ENCODE results near the gene BPIFB3. TPM values are rescaled to one million over a fixed set of nuclear protein-coding genes. Genes with fewer than 3 reads are reported as not detected.

The BPIFB3 gene
- total and polyA plus RNA-seq, 9 donors, result 0.07 to 0.09 (median 0.08) TPM; not detected in 6

- Histone ChIP-seq H3K36me3 (ENCODE audit: control insufficient read depth, insufficient read depth, low read length) (no peaks in the 10 kb centered on the region), H3K4me1 (ENCODE audit: control insufficient read depth, insufficient read depth, low read length) (no peaks in the 10 kb centered on the region), H3K27ac (ENCODE audit: low read length) (no peak overlapping the region), H3K9me3 (replicated peaks; ENCODE audit: control insufficient read depth, low read depth, low read length) (no peaks in the 10 kb centered on the region), H3K4me3 (ENCODE audit: low read length) (no peak overlapping the region), H3K27me3 (ENCODE audit: control insufficient read depth, insufficient read depth, low read length) (peaks cover 11% of the 10 kb centered on the region)
- WGBS (ENCODE audit: insufficient coverage), result 79% methylated on average over 4 of the region's 7 CpGs
- DNase-seq, result no peak
Measured at GRCh38 chr20:33016581-33017109, 37.1 kb upstream of the BPIFB3 start.

GRCh38 chr20:33017542-33017941 lies 36.2 kb upstream of the BPIFB3 start:
- 72% methylated on average over 7 of the region's 7 CpGs for WGBS (ENCODE audit: insufficient coverage)
- DNase-seq, result no peak
- no peaks in the 10 kb centered on the region for H3K4me1 ChIP-seq (ENCODE audit: control insufficient read depth, insufficient read depth, low read length)
- H3K27me3 ChIP-seq (ENCODE audit: control insufficient read depth, insufficient read depth, low read length), result peaks cover 11% of the 10 kb centered on the region
- no peak overlapping the region for H3K27ac ChIP-seq (ENCODE audit: low read length)
- H3K9me3 ChIP-seq (replicated peaks; ENCODE audit: control insufficient read depth, low read depth, low read length), result no peaks in the 10 kb centered on the region
- no peak overlapping the region for H3K4me3 ChIP-seq (ENCODE audit: low read length)
- no peaks in the 10 kb centered on the region for H3K36me3 ChIP-seq (ENCODE audit: control insufficient read depth, insufficient read depth, low read length)

GRCh38 chr20:33018169-33018931 lies 35.4 kb upstream of the BPIFB3 start:
- no peaks in the 10 kb centered on the region for H3K36me3 ChIP-seq (ENCODE audit: control insufficient read depth, insufficient read depth, low read length)
- WGBS (ENCODE audit: insufficient coverage), result 65% methylated on average over 13 of the region's 14 CpGs
- no peak for DNase-seq
- no peaks in the 10 kb centered on the region for H3K9me3 ChIP-seq (replicated peaks; ENCODE audit: control insufficient read depth, low read depth, low read length)
- H3K27me3 ChIP-seq (ENCODE audit: control insufficient read depth, insufficient read depth, low read length), result peaks cover 11% of the 10 kb centered on the region
- H3K27ac ChIP-seq (ENCODE audit: low read length), result no peak overlapping the region
- no peaks in the 10 kb centered on the region for H3K4me1 ChIP-seq (ENCODE audit: control insufficient read depth, insufficient read depth, low read length)
- no peak overlapping the region for H3K4me3 ChIP-seq (ENCODE audit: low read length)

- no peak overlapping the region for H3K27ac ChIP-seq (ENCODE audit: low read length)
- WGBS (ENCODE audit: insufficient coverage), result 89% methylated on average over 18 of the region's 23 CpGs
- no peaks in the 10 kb centered on the region for H3K36me3 ChIP-seq (ENCODE audit: control insufficient read depth, insufficient read depth, low read length)
- no peaks in the 10 kb centered on the region for H3K9me3 ChIP-seq (replicated peaks; ENCODE audit: control insufficient read depth, low read depth, low read length)
- no peaks in the 10 kb centered on the region for H3K4me1 ChIP-seq (ENCODE audit: control insufficient read depth, insufficient read depth, low read length)
- peaks cover 10% of the 10 kb centered on the region for H3K27me3 ChIP-seq (ENCODE audit: control insufficient read depth, insufficient read depth, low read length)
- DNase-seq, result no peak
- H3K4me3 ChIP-seq (ENCODE audit: low read length), result no peak overlapping the region
Measured at GRCh38 chr20:33019465-33020277, 34.0 kb upstream of the BPIFB3 start.

GRCh38 chr20:33020278-33021161 lies 33.2 kb upstream of the BPIFB3 start:
- no peak for DNase-seq
- Histone ChIP-seq H3K36me3 (ENCODE audit: control insufficient read depth, insufficient read depth, low read length) (no peaks in the 10 kb centered on the region), H3K4me1 (ENCODE audit: control insufficient read depth, insufficient read depth, low read length) (no peaks in the 10 kb centered on the region), H3K27me3 (ENCODE audit: control insufficient read depth, insufficient read depth, low read length) (peaks cover 8% of the 10 kb centered on the region), H3K27ac (ENCODE audit: low read length) (no peak overlapping the region), H3K4me3 (ENCODE audit: low read length) (no peak overlapping the region), H3K9me3 (replicated peaks; ENCODE audit: control insufficient read depth, low read depth, low read length) (no peaks in the 10 kb centered on the region)
- 80% methylated on average over 16 of the region's 18 CpGs for WGBS (ENCODE audit: insufficient coverage)

- H3K27ac ChIP-seq (ENCODE audit: low read length), result no peak overlapping the region
- no peaks in the 10 kb centered on the region for H3K36me3 ChIP-seq (ENCODE audit: control insufficient read depth, insufficient read depth, low read length)
- no peak for DNase-seq
- no peaks in the 10 kb centered on the region for H3K9me3 ChIP-seq (replicated peaks; ENCODE audit: control insufficient read depth, low read depth, low read length)
- H3K4me3 ChIP-seq (ENCODE audit: low read length), result no peak overlapping the region
- H3K4me1 ChIP-seq (ENCODE audit: control insufficient read depth, insufficient read depth, low read length), result no peaks in the 10 kb centered on the region
- H3K27me3 ChIP-seq (ENCODE audit: control insufficient read depth, insufficient read depth, low read length), result peaks cover 3% of the 10 kb centered on the region
- WGBS (ENCODE audit: insufficient coverage), result 35% methylated on average over 2 of the region's 3 CpGs
Measured at GRCh38 chr20:33021879-33022278, 31.8 kb upstream of the BPIFB3 start.

- Histone ChIP-seq H3K4me3 (ENCODE audit: low read length) (no peak overlapping the region), H3K27me3 (ENCODE audit: control insufficient read depth, insufficient read depth, low read length) (peaks cover 3% of the 10 kb centered on the region), H3K9me3 (replicated peaks; ENCODE audit: control insufficient read depth, low read depth, low read length) (no peaks in the 10 kb centered on the region), H3K36me3 (ENCODE audit: control insufficient read depth, insufficient read depth, low read length) (no peaks in the 10 kb centered on the region), H3K4me1 (ENCODE audit: control insufficient read depth, insufficient read depth, low read length) (no peaks in the 10 kb centered on the region), H3K27ac (ENCODE audit: low read length) (no peak overlapping the region)
- WGBS (ENCODE audit: insufficient coverage), result 53% methylated on average over 3 of the region's 4 CpGs
- DNase-seq, result no peak
Measured at GRCh38 chr20:33022289-33022688, 31.4 kb upstream of the BPIFB3 start.

GRCh38 chr20:33022694-33023438 lies 30.8 kb upstream of the BPIFB3 start:
- DNase-seq, result no peak
- Histone ChIP-seq H3K27me3 (ENCODE audit: control insufficient read depth, insufficient read depth, low read length) (no peaks in the 10 kb centered on the region), H3K4me3 (ENCODE audit: low read length) (no peak overlapping the region), H3K36me3 (ENCODE audit: control insufficient read depth, insufficient read depth, low read length) (no peaks in the 10 kb centered on the region), H3K27ac (ENCODE audit: low read length) (no peak overlapping the region), H3K9me3 (replicated peaks; ENCODE audit: control insufficient read depth, low read depth, low read length) (no peaks in the 10 kb centered on the region), H3K4me1 (ENCODE audit: control insufficient read depth, insufficient read depth, low read length) (no peaks in the 10 kb centered on the region)
- 68% methylated on average over 5 of the region's 7 CpGs for WGBS (ENCODE audit: insufficient coverage)

GRCh38 chr20:33023439-33024242 lies 30.1 kb upstream of the BPIFB3 start:
- WGBS (ENCODE audit: insufficient coverage), result 69% methylated on average over 6 of the region's 6 CpGs
- Histone ChIP-seq H3K36me3 (ENCODE audit: control insufficient read depth, insufficient read depth, low read length) (no peaks in the 10 kb centered on the region), H3K4me1 (ENCODE audit: control insufficient read depth, insufficient read depth, low read length) (no peaks in the 10 kb centered on the region)

More at GRCh38 chr20:33023439-33024242, 30.1 kb upstream of the BPIFB3 start:
- Histone ChIP-seq H3K4me3 (ENCODE audit: low read length) (no peak overlapping the region), H3K27ac (ENCODE audit: low read length) (no peak overlapping the region), H3K9me3 (replicated peaks; ENCODE audit: control insufficient read depth, low read depth, low read length) (no peaks in the 10 kb centered on the region), H3K27me3 (ENCODE audit: control insufficient read depth, insufficient read depth, low read length) (no peaks in the 10 kb centered on the region)
- DNase-seq, result no peak
